HepG2 (cell line): ENCODE measurements around the gene TRPM1. TPM values are rescaled to one million over a fixed set of nuclear protein-coding genes. Genes with fewer than 3 reads are reported as not detected.

Experiments used
- ARNT2 ChIP-seq: sonication (generic); formaldehyde crosslinking; IDR thresholded peaks from 2 replicates; pipeline ENCODE4 v1.8.0; 2022; ENCODE audit warnings: mild to moderate bottlenecking, low read depth, missing genetic modification reagents, moderate library complexity
- ATAD3A ChIP-seq: sonication (generic); formaldehyde crosslinking; IDR thresholded peaks from 2 replicates; pipeline ENCODE4 v1.4.0; 2020; ENCODE audit warnings: missing genetic modification reagents
- HOXA7 ChIP-seq: sonication (generic); formaldehyde crosslinking; IDR thresholded peaks from 2 replicates; pipeline ENCODE4 v1.8.1; 2022; ENCODE audit warnings: mild to moderate bottlenecking, missing genetic modification reagents, moderate library complexity
- MEIS1 ChIP-seq: sonication (generic); formaldehyde crosslinking; IDR thresholded peaks from 2 replicates; pipeline ENCODE4 v1.9.0; 2021; ENCODE audit warnings: mild to moderate bottlenecking, missing genetic modification reagents, moderate library complexity, borderline replicate concordance
- MTF2 ChIP-seq: sonication (generic); formaldehyde crosslinking; IDR thresholded peaks from 2 replicates; pipeline ENCODE4 v1.5.0; 2020; ENCODE audit warnings: missing genetic modification reagents, borderline replicate concordance
- MYC ChIP-seq: sonication (generic); formaldehyde crosslinking; IDR thresholded peaks from 2 replicates; pipeline ENCODE4 v1.9.0; 2021; ENCODE audit warnings: missing genetic modification reagents, borderline replicate concordance
- SPEN ChIP-seq: sonication (generic); formaldehyde crosslinking; IDR thresholded peaks from 2 replicates; pipeline ENCODE4 v1.5.1; 2020; ENCODE audit warnings: low read depth, mild to moderate bottlenecking, missing genetic modification reagents
- ZC3H13 ChIP-seq: sonication (generic); formaldehyde crosslinking; IDR thresholded peaks from 2 replicates; pipeline ENCODE4 v1.8.1; 2023; ENCODE audit warnings: mild to moderate bottlenecking, missing genetic modification reagents, moderate library complexity
- ZIK1 ChIP-seq: sonication (generic); formaldehyde crosslinking; IDR thresholded peaks from 2 replicates; pipeline ENCODE4 v1.5.0; 2020; ENCODE audit warnings: mild to moderate bottlenecking, low read depth, missing genetic modification reagents, borderline replicate concordance
- ZNF292 ChIP-seq: sonication (generic); formaldehyde crosslinking; IDR thresholded peaks from 2 replicates; pipeline ENCODE4 v1.8.1; 2022; ENCODE audit warnings: mild to moderate bottlenecking, low read depth, missing genetic modification reagents, borderline replicate concordance
- ZNF30 ChIP-seq: sonication (generic); formaldehyde crosslinking; IDR thresholded peaks from 2 replicates; pipeline ENCODE4 v1.5.0; 2020; ENCODE audit warnings: mild to moderate bottlenecking, missing genetic modification reagents
- ZNF354B ChIP-seq: sonication (generic); formaldehyde crosslinking; IDR thresholded peaks from 2 replicates; pipeline ENCODE4 v1.8.0; 2022; ENCODE audit warnings: mild to moderate bottlenecking, missing genetic modification reagents
- ZNF556 ChIP-seq: sonication (generic); formaldehyde crosslinking; IDR thresholded peaks from 2 replicates; pipeline ENCODE4 v1.4.0; 2020; ENCODE audit warnings: mild to moderate bottlenecking, missing genetic modification reagents, borderline replicate concordance
- ZNF775 ChIP-seq: sonication (generic); formaldehyde crosslinking; IDR thresholded peaks from 2 replicates; pipeline ENCODE4 v1.4.0; 2020; ENCODE audit warnings: missing genetic modification reagents, mild to moderate bottlenecking, moderate library complexity, borderline replicate concordance
- polyA plus RNA-seq, 8 experiments: library from polyadenylated mRNA; depleted of rRNA in 3 of 8; stranded (reverse) in 7 of 8; unstranded in 1 of 8; fragments of >200 nt; fragmentation: Illumina TruSeq in 4 of 8; extraction: Trizol in 4 of 8; gene quantifications; 2 replicates each; pipeline versions ENCODE4 v1.2.1 to v1.2.3, GENCODE V29; 2011 to 2016; ENCODE audit warnings: low read depth in 4 of 8, missing spikeins in 1 of 8, mixed read lengths in 1 of 8; ENCODE audit not compliant: insufficient read depth in 1 of 8
- total RNA-seq, 5 experiments: library from RNA; depleted of rRNA; stranded (reverse); fragments of >200 nt; fragmentation: Illumina TruSeq; extraction: Trizol; gene quantifications; 2 replicates each; pipeline ENCODE4 v1.2.3, GENCODE V29; 2016; ENCODE audit warnings: low read depth in 1 of 5
- TF ChIP-seq, protein P1 (sequence below): sonication (generic); formaldehyde crosslinking; IDR thresholded peaks from 2 replicates; pipeline ENCODE4 v1.9.0; 2021; ENCODE audit warnings: missing genetic modification reagents, mild to moderate bottlenecking, borderline replicate concordance
- TF ChIP-seq, protein P2 (sequence below): sonication (generic); formaldehyde crosslinking; IDR thresholded peaks from 2 replicates; pipeline ENCODE4 v1.5.0; 2020; ENCODE audit warnings: mild to moderate bottlenecking, low read depth, missing genetic modification reagents, borderline replicate concordance
- TF ChIP-seq, protein P3 (sequence below): sonication (generic); formaldehyde crosslinking; IDR thresholded peaks from 2 replicates; pipeline ENCODE4 v1.4.0; 2020; ENCODE audit warnings: missing genetic modification reagents
- TF ChIP-seq, protein P4 (sequence below): sonication (generic); formaldehyde crosslinking; IDR thresholded peaks from 2 replicates; pipeline ENCODE4 v1.5.1; 2020; ENCODE audit warnings: missing genetic modification reagents, mild to moderate bottlenecking, borderline replicate concordance
- TF ChIP-seq, protein P5 (sequence below): sonication (generic); formaldehyde crosslinking; IDR thresholded peaks from 2 replicates; pipeline ENCODE4 v1.5.0; 2020; ENCODE audit warnings: mild to moderate bottlenecking, missing genetic modification reagents
- TF ChIP-seq, protein P6 (sequence below): sonication (generic); formaldehyde crosslinking; IDR thresholded peaks from 2 replicates; pipeline ENCODE4 v1.8.1; 2023; ENCODE audit warnings: missing genetic modification reagents, inconsistent platforms, borderline replicate concordance

Gene TRPM1
- total and polyA plus RNA-seq, 2 of the 13 experiments (the other 11 are each of a cell fraction or from before 2014, with no cell fraction given) = not detected

DNA sequence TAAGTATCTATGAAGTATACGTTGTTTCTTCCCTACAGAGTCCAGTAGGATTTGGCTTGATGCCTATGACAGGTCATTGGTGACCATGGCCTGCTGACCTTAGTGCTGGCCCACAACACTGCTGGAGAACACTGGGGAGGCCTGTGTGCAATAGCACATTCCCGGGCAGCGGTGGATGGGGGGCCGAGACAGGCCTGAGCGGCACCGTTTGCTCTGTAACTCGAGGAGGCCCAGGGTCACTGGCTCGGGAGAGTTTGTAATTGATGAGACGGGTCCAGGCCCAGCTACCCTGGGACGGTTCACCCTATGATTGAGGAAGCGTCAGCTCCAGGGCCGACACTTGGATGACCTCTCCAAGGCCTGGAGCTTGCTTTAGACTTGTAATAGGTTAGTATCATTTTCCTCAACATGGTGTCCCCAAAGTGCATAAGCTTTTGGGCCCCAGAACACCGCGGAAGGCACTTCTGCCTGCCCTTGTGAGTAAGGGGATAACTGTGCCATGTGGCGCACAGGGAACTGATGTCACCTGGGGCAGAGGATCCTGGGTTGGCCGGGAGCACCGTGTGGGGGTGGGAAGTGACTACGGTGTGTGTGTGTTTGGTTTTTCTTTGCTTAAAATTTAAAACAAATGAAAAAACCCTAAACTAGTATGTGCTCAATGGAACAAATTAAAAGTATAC is 12.0 kb downstream of the TRPM1 start (continued):
- TF ChIP-seq, protein P1, sequence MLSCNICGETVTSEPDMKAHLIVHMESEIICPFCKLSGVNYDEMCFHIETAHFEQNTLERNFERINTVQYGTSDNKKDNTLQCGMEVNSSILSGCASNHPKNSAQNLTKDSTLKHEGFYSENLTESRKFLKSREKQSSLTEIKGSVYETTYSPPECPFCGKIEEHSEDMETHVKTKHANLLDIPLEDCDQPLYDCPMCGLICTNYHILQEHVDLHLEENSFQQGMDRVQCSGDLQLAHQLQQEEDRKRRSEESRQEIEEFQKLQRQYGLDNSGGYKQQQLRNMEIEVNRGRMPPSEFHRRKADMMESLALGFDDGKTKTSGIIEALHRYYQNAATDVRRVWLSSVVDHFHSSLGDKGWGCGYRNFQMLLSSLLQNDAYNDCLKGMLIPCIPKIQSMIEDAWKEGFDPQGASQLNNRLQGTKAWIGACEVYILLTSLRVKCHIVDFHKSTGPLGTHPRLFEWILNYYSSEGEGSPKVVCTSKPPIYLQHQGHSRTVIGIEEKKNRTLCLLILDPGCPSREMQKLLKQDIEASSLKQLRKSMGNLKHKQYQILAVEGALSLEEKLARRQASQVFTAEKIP = no peak
- TF ChIP-seq ARNT2 (CRISPR knock-in tag) (0 out of 2 replicates have a peak, but pooled peaks have one; percentile 35), ZC3H13 (CRISPR knock-in tag) (no peak), ZNF556 (no peak), MYC (CRISPR knock-in tag) (peak; percentile 47; the same call in 1 of the 2 replicates), ZNF775 (CRISPR knock-in tag) (no peak), SPEN (peak; percentile 66), MTF2 (CRISPR knock-in tag) (no peak), ZNF30 (no peak), ZIK1 (CRISPR knock-in tag) (no peak), ATAD3A (CRISPR knock-in tag) (no peak), ZNF354B (CRISPR knock-in tag) (no peak), HOXA7 (CRISPR knock-in tag) (no peak), MEIS1 (CRISPR knock-in tag) (peak; percentile 67; the same call in 1 of the 2 replicates), ZNF292 (CRISPR knock-in tag) (peak; percentile 75; the same call in 1 of the 2 replicates)
- TF ChIP-seq, protein P2, sequence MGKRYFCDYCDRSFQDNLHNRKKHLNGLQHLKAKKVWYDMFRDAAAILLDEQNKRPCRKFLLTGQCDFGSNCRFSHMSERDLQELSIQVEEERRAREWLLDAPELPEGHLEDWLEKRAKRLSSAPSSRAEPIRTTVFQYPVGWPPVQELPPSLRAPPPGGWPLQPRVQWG (CRISPR knock-in tag) = no peak
- TF ChIP-seq, protein P3, sequence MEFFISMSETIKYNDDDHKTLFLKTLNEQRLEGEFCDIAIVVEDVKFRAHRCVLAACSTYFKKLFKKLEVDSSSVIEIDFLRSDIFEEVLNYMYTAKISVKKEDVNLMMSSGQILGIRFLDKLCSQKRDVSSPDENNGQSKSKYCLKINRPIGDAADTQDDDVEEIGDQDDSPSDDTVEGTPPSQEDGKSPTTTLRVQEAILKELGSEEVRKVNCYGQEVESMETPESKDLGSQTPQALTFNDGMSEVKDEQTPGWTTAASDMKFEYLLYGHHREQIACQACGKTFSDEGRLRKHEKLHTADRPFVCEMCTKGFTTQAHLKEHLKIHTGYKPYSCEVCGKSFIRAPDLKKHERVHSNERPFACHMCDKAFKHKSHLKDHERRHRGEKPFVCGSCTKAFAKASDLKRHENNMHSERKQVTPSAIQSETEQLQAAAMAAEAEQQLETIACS (CRISPR knock-in tag) = no peak
- TF ChIP-seq, protein P4, sequence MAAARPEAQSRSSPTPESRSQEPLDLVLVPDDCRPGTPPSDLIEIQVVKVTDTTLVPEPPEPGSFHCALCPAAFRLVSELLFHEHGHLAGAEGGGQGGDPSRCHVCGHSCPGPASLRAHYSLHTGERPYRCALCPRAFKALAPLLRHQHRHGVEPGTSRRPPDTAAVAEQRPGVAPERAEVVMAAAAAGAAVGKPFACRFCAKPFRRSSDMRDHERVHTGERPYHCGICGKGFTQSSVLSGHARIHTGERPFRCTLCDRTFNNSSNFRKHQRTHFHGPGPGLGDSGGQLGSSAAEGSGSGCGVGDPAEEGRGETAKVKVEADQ (CRISPR knock-in tag) = no peak
- TF ChIP-seq, protein P5, sequence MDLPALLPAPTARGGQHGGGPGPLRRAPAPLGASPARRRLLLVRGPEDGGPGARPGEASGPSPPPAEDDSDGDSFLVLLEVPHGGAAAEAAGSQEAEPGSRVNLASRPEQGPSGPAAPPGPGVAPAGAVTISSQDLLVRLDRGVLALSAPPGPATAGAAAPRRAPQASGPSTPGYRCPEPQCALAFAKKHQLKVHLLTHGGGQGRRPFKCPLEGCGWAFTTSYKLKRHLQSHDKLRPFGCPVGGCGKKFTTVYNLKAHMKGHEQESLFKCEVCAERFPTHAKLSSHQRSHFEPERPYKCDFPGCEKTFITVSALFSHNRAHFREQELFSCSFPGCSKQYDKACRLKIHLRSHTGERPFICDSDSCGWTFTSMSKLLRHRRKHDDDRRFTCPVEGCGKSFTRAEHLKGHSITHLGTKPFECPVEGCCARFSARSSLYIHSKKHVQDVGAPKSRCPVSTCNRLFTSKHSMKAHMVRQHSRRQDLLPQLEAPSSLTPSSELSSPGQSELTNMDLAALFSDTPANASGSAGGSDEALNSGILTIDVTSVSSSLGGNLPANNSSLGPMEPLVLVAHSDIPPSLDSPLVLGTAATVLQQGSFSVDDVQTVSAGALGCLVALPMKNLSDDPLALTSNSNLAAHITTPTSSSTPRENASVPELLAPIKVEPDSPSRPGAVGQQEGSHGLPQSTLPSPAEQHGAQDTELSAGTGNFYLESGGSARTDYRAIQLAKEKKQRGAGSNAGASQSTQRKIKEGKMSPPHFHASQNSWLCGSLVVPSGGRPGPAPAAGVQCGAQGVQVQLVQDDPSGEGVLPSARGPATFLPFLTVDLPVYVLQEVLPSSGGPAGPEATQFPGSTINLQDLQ (CRISPR knock-in tag) = no peak
- TF ChIP-seq, protein P6, sequence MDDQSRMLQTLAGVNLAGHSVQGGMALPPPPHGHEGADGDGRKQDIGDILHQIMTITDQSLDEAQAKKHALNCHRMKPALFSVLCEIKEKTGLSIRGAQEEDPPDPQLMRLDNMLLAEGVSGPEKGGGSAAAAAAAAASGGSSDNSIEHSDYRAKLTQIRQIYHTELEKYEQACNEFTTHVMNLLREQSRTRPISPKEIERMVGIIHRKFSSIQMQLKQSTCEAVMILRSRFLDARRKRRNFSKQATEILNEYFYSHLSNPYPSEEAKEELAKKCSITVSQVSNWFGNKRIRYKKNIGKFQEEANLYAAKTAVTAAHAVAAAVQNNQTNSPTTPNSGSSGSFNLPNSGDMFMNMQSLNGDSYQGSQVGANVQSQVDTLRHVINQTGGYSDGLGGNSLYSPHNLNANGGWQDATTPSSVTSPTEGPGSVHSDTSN (CRISPR knock-in tag) = no peak
